ENCODE results near the gene EML4. TPM values are rescaled to one million over a fixed set of nuclear protein-coding genes. Genes with fewer than 3 reads are reported as not detected.

EML4 gene
- total and polyA plus RNA-seq, 4 donors = 9.6 to 51.9 (median 30.8) TPM

DNA sequence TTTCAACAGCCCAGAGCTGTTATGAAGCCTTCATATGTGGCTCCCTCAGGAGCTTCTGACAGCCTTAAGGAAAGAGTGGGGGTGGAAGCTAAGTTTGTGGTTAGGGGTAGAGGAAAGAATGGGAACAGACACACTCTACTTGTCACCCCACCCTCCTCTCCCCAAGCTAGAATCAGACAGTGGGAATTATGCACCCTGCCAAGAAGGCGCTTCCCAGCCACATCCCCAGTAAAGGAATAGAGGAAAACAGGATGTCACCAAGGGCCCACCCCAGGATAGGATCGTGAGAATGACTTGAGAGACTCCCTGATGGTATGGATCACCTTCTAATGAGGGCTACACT lies 32.4 kb upstream of the EML4 start:
- no peak overlapping the region for H3K27ac ChIP-seq (ENCODE audit: low read depth in 1 of 2, low read length in 2 of 2)
- WGBS, 2 donors = 97 to 98% methylated on average over 2 of the region's 2 CpGs

DNA sequence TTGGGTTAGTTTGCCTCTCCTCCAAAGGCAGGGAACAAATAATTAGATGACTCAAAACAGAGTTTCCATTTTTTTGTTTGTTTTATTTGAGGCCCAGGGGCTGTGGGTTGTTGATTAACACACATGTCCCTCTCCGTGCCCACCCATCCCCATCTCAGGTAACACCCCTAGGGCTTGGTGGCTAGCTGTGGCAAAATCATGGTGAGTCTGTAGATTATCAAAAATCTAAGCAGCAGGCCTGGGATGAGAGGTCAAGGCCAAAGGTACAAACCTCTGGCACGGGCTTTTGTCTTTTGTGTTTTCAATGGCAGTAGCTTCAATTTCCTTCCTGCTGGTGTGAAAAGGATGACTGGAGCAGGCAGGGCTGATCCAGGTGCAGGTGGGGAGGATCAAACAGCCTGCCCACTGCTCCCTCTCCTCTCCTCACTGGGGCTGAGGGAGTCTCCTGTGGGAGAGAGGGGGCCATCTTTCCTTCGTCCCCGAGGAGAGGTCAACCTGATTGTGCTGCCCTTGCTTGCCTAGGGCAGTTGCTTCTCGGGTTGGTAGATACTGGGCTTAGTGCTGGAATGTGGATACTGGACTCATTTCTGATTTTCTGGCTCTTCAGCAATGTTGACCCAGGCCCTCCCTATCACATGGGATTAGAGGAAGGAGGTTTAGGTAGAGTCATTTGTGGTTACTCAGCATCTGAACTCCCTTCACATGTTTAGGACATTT lies 31.9 kb upstream of the EML4 start:
- Histone ChIP-seq H3K27me3 (ENCODE audit: control insufficient read depth in 1 of 2, insufficient read depth in 2 of 2, low read length in 1 of 2) (no peaks in the 10 kb centered on the region), H3K4me3 (ENCODE audit: low read length in 2 of 2) (no peak overlapping the region), H3K27ac (ENCODE audit: low read depth in 1 of 2, low read length in 2 of 2) (no peak overlapping the region), H3K36me3 (ENCODE audit: control insufficient read depth in 1 of 2, insufficient read depth in 2 of 2, low read length in 1 of 2) (no peaks in the 10 kb centered on the region), H3K9me3 (ENCODE audit: control insufficient read depth, low read length) (no peaks in the 10 kb centered on the region), H3K4me1 (ENCODE audit: control insufficient read depth in 1 of 2, insufficient read depth in 2 of 2, low read length in 2 of 2) (peaks cover 3 to 5% of the 10 kb centered on the region in 2 donors)
- intact Hi-C loops (cut with DNase I) = no loop called here
- no peak for ATAC-seq (ENCODE audit: low FRiP score)
- WGBS, 2 donors = 81 to 92% methylated on average over 5 of the region's 5 CpGs
- no peak for DNase-seq

More for the DNA sequence above, 32.4 kb upstream of the EML4 start:
- ATAC-seq (ENCODE audit: low FRiP score) (no peak), DNase-seq (no peak)
- no peaks in the 10 kb centered on the region for H3K9me3 ChIP-seq (ENCODE audit: control insufficient read depth, low read length)
- intact Hi-C loops (cut with DNase I) = no loop called here
- H3K27me3 ChIP-seq (ENCODE audit: control insufficient read depth in 1 of 2, insufficient read depth in 2 of 2, low read length in 1 of 2) = no peaks in the 10 kb centered on the region
- H3K4me3 ChIP-seq (ENCODE audit: low read length in 2 of 2) = no peak overlapping the region
- no peaks in the 10 kb centered on the region for H3K36me3 ChIP-seq (ENCODE audit: control insufficient read depth in 1 of 2, insufficient read depth in 2 of 2, low read length in 1 of 2)
- H3K4me1 ChIP-seq (ENCODE audit: control insufficient read depth in 1 of 2, insufficient read depth in 2 of 2, low read length in 2 of 2) = peaks cover 5 to 7% of the 10 kb centered on the region in 2 donors

DNA sequence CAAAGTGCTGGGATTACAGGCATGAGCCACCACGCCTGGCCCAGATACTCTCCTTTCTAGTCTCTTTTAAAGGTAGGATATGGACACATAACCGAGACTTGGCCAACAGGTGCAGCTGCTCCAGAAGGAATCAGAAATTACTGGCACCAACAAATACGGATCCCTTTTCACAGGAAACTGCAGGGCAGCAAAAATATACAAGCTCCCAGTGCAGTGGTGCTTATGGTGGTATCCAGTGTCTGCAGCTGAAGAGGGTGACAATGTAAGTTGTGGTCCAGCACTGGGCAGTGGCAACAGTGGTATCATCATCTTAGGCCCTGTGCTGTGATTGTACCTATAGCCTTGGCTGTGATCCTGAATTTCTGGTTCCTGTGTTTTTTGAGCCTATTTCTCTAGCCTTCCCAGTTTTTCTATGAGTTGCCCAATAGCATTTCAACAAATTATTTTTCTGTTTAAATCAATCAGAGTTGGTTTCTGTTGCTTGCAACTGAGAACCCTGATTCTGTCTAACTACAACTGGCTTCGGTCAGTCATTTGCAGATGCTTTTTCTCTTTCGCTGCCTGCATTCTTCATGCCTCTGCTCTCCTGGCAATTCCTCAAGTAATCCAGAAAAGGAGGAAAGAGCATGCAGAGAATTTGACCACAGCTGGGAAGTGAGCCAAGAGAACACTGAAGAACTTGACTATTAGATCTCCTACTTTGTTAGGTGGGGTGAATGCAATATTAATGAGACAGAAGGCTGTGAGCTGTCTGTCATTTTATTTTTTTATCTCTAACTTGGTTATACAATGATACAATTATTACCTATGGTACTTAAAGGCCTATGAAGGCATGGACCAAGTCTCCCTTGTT lies 30.8 kb upstream of the EML4 start:
- WGBS, 2 donors = 58 to 60% methylated on average over 5 of the region's 5 CpGs
- peaks cover 0 to 9% of the 10 kb centered on the region in 2 donors for H3K4me1 ChIP-seq (ENCODE audit: control insufficient read depth in 1 of 2, insufficient read depth in 2 of 2, low read length in 2 of 2)
- H3K27me3 ChIP-seq (ENCODE audit: control insufficient read depth in 1 of 2, insufficient read depth in 2 of 2, low read length in 1 of 2) = no peaks in the 10 kb centered on the region
- intact Hi-C loops (cut with DNase I) = no loop called here
- no peak overlapping the region for H3K27ac ChIP-seq (ENCODE audit: low read depth in 1 of 2, low read length in 2 of 2)
- ATAC-seq (ENCODE audit: low FRiP score) = no peak
- H3K9me3 ChIP-seq (ENCODE audit: control insufficient read depth, low read length) = no peaks in the 10 kb centered on the region
- no peak overlapping the region for H3K4me3 ChIP-seq (ENCODE audit: low read length in 2 of 2)
- no peaks in the 10 kb centered on the region for H3K36me3 ChIP-seq (ENCODE audit: control insufficient read depth in 1 of 2, insufficient read depth in 2 of 2, low read length in 1 of 2)
- DNase-seq = no peak

DNA sequence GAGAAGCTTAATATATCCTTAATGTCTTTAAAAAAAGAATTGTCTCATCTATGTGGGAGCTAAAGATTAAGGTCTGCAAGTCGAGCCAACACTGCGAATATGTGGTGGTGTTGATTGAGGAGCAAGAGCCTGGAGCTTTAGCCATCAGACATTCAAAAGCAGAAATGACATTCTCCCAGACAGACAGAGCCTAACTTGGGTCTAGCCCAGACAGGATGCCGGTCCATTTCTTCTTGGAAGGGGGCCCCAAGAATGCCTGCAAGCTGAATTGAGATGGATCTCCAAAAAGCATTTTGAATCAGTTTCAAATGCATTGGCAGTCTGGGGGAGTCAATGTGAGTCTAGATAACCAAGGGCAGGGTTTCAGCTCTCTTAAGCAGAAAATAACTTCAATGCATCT lies 30.1 kb upstream of the EML4 start:
- 0 to 8% methylated on average over 3 of the region's 3 CpGs for WGBS, 2 donors
- no peak for DNase-seq
- intact Hi-C loops (cut with DNase I) = no loop called here
- no peak for ATAC-seq (ENCODE audit: low FRiP score)
- Histone ChIP-seq H3K4me1 (ENCODE audit: control insufficient read depth in 1 of 2, insufficient read depth in 2 of 2, low read length in 2 of 2) (peaks cover 0 to 9% of the 10 kb centered on the region in 2 donors), H3K9me3 (ENCODE audit: control insufficient read depth, low read length) (no peaks in the 10 kb centered on the region), H3K27ac (ENCODE audit: low read depth in 1 of 2, low read length in 2 of 2) (peak overlapping the region in 1 of 2 donors; percentile 32), H3K4me3 (ENCODE audit: low read length in 2 of 2) (no peak overlapping the region), H3K36me3 (ENCODE audit: control insufficient read depth in 1 of 2, insufficient read depth in 2 of 2, low read length in 1 of 2) (no peaks in the 10 kb centered on the region), H3K27me3 (ENCODE audit: control insufficient read depth in 1 of 2, insufficient read depth in 2 of 2, low read length in 1 of 2) (no peaks in the 10 kb centered on the region)

DNA sequence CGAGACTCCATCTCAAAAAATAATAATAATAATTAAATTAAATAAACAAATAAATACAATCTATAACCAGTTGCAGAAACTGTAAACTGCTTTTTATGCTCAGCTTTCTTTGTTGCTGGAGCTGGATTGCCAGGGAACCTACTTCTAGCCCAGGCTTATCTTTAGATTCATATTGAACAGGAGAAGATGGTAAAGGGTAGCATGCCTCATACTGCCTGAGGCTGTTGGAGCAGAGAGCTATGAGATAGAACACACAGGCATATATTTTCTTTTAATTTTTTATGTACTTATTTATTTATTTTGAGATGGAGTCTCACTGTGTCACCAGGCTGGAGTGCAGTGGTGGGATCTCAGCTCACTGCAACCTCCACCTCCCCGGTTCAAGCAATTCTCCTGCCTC lies 28.7 kb upstream of the EML4 start:
- 88 to 94% methylated on average over 2 of the region's 2 CpGs for WGBS, 2 donors
- Histone ChIP-seq H3K4me1 (ENCODE audit: control insufficient read depth in 1 of 2, insufficient read depth in 2 of 2, low read length in 2 of 2) (peaks cover 0 to 9% of the 10 kb centered on the region in 2 donors), H3K27ac (ENCODE audit: low read depth in 1 of 2, low read length in 2 of 2) (no peak overlapping the region)

GRCh38 chr2:42141687-42142546 lies 27.2 kb upstream of the EML4 start:
- DNase-seq (peak; percentile 68 to 79), ATAC-seq (ENCODE audit: low FRiP score) (peak; percentile 77)
- intact Hi-C loops (cut with DNase I) = no loop called here
- 1% methylated on average over 13 of the region's 13 CpGs for WGBS, 2 donors
- H3K4me1 ChIP-seq (ENCODE audit: control insufficient read depth in 1 of 2, insufficient read depth in 2 of 2, low read length in 2 of 2) = peaks cover 0 to 9% of the 10 kb centered on the region in 2 donors
- H3K27ac ChIP-seq (ENCODE audit: low read depth in 1 of 2, low read length in 2 of 2) = peak overlapping the region in 1 of 2 donors; percentile 33
- H3K9me3 ChIP-seq (ENCODE audit: control insufficient read depth, low read length) = no peaks in the 10 kb centered on the region
- H3K27me3 ChIP-seq (ENCODE audit: control insufficient read depth in 1 of 2, insufficient read depth in 2 of 2, low read length in 1 of 2) = no peaks in the 10 kb centered on the region
- H3K4me3 ChIP-seq (ENCODE audit: low read length in 2 of 2) = peak overlapping the region in 1 of 2 donors; percentile 28
- H3K36me3 ChIP-seq (ENCODE audit: control insufficient read depth in 1 of 2, insufficient read depth in 2 of 2, low read length in 1 of 2) = no peaks in the 10 kb centered on the region

More for the DNA sequence above, 28.7 kb upstream of the EML4 start:
- Histone ChIP-seq H3K36me3 (ENCODE audit: control insufficient read depth in 1 of 2, insufficient read depth in 2 of 2, low read length in 1 of 2) (no peaks in the 10 kb centered on the region), H3K4me3 (ENCODE audit: low read length in 2 of 2) (no peak overlapping the region), H3K27me3 (ENCODE audit: control insufficient read depth in 1 of 2, insufficient read depth in 2 of 2, low read length in 1 of 2) (no peaks in the 10 kb centered on the region), H3K9me3 (ENCODE audit: control insufficient read depth, low read length) (no peaks in the 10 kb centered on the region)
- intact Hi-C loops (cut with DNase I) = no loop called here
- ATAC-seq (ENCODE audit: low FRiP score) = no peak
- no peak for DNase-seq

- intact Hi-C loops (cut with DNase I) = no loop called here
- Histone ChIP-seq H3K27me3 (ENCODE audit: control insufficient read depth in 1 of 2, insufficient read depth in 2 of 2, low read length in 1 of 2) (no peaks in the 10 kb centered on the region), H3K9me3 (ENCODE audit: control insufficient read depth, low read length) (no peaks in the 10 kb centered on the region), H3K4me3 (ENCODE audit: low read length in 2 of 2) (peak overlapping the region in 1 of 2 donors; percentile 28), H3K4me1 (ENCODE audit: control insufficient read depth in 1 of 2, insufficient read depth in 2 of 2, low read length in 2 of 2) (peaks cover 0 to 9% of the 10 kb centered on the region in 2 donors), H3K36me3 (ENCODE audit: control insufficient read depth in 1 of 2, insufficient read depth in 2 of 2, low read length in 1 of 2) (no peaks in the 10 kb centered on the region), H3K27ac (ENCODE audit: low read depth in 1 of 2, low read length in 2 of 2) (peak overlapping the region in 1 of 2 donors; percentile 40)
- peak; percentile 58 for ATAC-seq (ENCODE audit: low FRiP score)
- 23 to 30% methylated on average over 9 of the region's 9 CpGs for WGBS, 2 donors
- DNase-seq = no peak
These were observed 26.5 kb upstream of the EML4 start for GRCh38 chr2:42142547-42143184.

DNA sequence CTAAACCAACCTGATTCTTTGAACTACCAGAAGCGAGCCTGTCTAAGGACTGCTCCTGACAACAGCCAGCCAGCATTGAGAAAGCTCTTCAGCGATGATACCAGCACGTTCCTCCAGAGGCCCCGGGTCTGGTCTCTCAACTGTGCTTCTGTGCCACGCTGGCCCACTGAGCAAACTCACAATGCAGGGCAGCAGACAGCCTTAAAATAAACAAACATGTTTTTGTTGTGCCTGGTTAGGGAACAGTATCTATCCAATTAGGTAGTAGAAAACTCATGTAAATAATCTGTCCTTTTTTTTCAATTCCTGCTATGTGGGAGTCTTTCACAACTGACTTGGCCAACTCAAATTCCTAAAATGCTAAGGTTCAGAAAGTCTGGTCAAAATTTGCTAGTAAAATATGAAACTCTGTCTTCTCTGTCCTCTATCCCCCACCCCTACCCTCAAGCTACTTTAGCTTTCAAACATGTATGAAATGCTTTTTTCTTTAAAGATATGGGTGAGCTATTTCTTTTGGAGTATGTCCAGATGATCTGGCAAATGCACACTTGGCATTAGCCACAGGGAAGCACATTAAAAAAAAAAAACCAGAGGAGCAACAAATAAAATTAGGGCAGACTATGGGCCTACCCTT lies 21.4 kb upstream of the EML4 start:
- no peak for DNase-seq

More for the DNA sequence above, 21.4 kb upstream of the EML4 start:
- intact Hi-C loops (cut with DNase I) = no loop called here
- WGBS, 2 donors = 30 to 36% methylated on average over 5 of the region's 5 CpGs
- ATAC-seq (ENCODE audit: low FRiP score) = no peak
- H3K27ac ChIP-seq (ENCODE audit: low read depth in 1 of 2, low read length in 2 of 2) = peak overlapping the region in 1 of 2 donors; percentile 55
- H3K4me1 ChIP-seq (ENCODE audit: control insufficient read depth in 1 of 2, insufficient read depth in 2 of 2, low read length in 2 of 2) = peaks cover 0 to 2% of the 10 kb centered on the region in 2 donors
- no peaks in the 10 kb centered on the region for H3K36me3 ChIP-seq (ENCODE audit: control insufficient read depth in 1 of 2, insufficient read depth in 2 of 2, low read length in 1 of 2)
- no peaks in the 10 kb centered on the region for H3K27me3 ChIP-seq (ENCODE audit: control insufficient read depth in 1 of 2, insufficient read depth in 2 of 2, low read length in 1 of 2)
- H3K4me3 ChIP-seq (ENCODE audit: low read length in 2 of 2) = no peak overlapping the region
- no peaks in the 10 kb centered on the region for H3K9me3 ChIP-seq (ENCODE audit: control insufficient read depth, low read length)
